IPS-NIHi7 (cell line): Measurements from ENCODE around the gene MAP2K5.

Source experiments
- DNase-seq: peaks from one replicate; pipeline ENCODE4 v3.0.0; 2012; ENCODE audit warnings: mixed read lengths; ENCODE audit errors: extremely low spot score

MAP2K5 gene

GRCh38 chr15:67521783-67522568 lies 20.5 kb upstream of the MAP2K5 start:
- DNase-seq: no peak

GRCh38 chr15:67523330-67523729 lies 19.2 kb upstream of the MAP2K5 start:
- no peak for DNase-seq

GRCh38 chr15:67524235-67524634 lies 18.3 kb upstream of the MAP2K5 start:
- no peak for DNase-seq

- no peak for DNase-seq
Observed at GRCh38 chr15:67528513-67528912, 14.0 kb upstream of the MAP2K5 start.

- no peak for DNase-seq
Observed at GRCh38 chr15:67531379-67531914, 11.1 kb upstream of the MAP2K5 start.

GRCh38 chr15:67533873-67534272 lies 8.6 kb upstream of the MAP2K5 start:
- no peak for DNase-seq

GRCh38 chr15:67534360-67534759 lies 8.1 kb upstream of the MAP2K5 start:
- DNase-seq: no peak

- DNase-seq: no peak
Observed at GRCh38 chr15:67537771-67538170, 4.7 kb upstream of the MAP2K5 start.

- no peak for DNase-seq
Observed at GRCh38 chr15:67543348-67543718, 830 bp downstream of the MAP2K5 start.

- no peak for DNase-seq
Observed at GRCh38 chr15:67544475-67544874, 2.0 kb downstream of the MAP2K5 start.

GRCh38 chr15:67545864-67546263 lies 3.4 kb downstream of the MAP2K5 start:
- DNase-seq: no peak

GRCh38 chr15:67547064-67547463 lies 4.6 kb downstream of the MAP2K5 start:
- no peak for DNase-seq

GRCh38 chr15:67547836-67548235 lies 5.3 kb downstream of the MAP2K5 start:
- DNase-seq: no peak

- no peak for DNase-seq
Observed at GRCh38 chr15:67548236-67548852, 5.8 kb downstream of the MAP2K5 start.

- DNase-seq: peak; percentile 70
Observed at GRCh38 chr15:67548862-67549651, 6.6 kb downstream of the MAP2K5 start.

- no peak for DNase-seq
Observed at GRCh38 chr15:67549736-67550135, 7.2 kb downstream of the MAP2K5 start.

GRCh38 chr15:67550522-67550921 lies 8.0 kb downstream of the MAP2K5 start:
- no peak for DNase-seq

GRCh38 chr15:67551207-67551743 lies 8.8 kb downstream of the MAP2K5 start:
- no peak for DNase-seq

- no peak for DNase-seq
Observed at GRCh38 chr15:67554580-67554979, 12.1 kb downstream of the MAP2K5 start.

GRCh38 chr15:67556976-67557570 lies 14.6 kb downstream of the MAP2K5 start:
- no peak for DNase-seq

- DNase-seq: peak; percentile 44
Observed at GRCh38 chr15:67558502-67558901, 16.0 kb downstream of the MAP2K5 start.

GRCh38 chr15:67559158-67559557 lies 16.7 kb downstream of the MAP2K5 start:
- no peak for DNase-seq
